Body of pancreas (tissue), 4 donors: ENCODE results near the gene CFAP206.

Source experiments
- CTCF ChIP-seq, 7 experiments: fragments of 450-650 bp in 4 of 7; fragments of 200-600 bp in 3 of 7; sonication (generic) in 3 of 7; IDR thresholded peaks; one replicate each; pipeline ENCODE4 v1.5.1; 2016 to 2019; ENCODE audit warnings: antibody characterized with exemption in 7 of 7
- POLR2A ChIP-seq, 3 donors: fragments of 450-650 bp; IDR thresholded peaks; one replicate each; pipeline ENCODE4 v1.6.1; 2016; ENCODE audit warnings: antibody characterized with exemption in 3 of 3, mild to moderate bottlenecking in 2 of 3

DNA sequence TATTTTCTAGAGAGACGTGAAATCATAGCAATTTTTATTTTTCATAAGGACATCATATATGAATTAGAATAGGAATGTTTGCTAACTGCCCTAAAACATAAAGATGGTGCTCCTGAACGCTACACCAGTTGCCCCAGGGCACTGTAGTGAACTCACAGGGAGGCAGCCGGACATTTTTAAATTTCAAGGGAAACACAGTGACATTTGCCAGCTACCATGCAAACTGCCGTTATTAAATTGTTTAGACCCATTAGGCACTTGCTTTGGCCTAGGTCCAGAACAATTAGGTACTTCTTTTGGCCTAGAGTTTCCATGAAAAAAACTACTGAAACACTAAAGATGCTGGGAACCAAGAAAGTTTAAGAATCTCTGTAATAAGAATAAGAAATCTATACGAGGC is 24.9 kb upstream of the CFAP206 start:
- TF ChIP-seq CTCF (IDR thresholded peaks at IDR 0.05) (no peak), POLR2A (IDR thresholded peaks at IDR 0.05) (no peak)
